KMS-11 (cell line): Measurements from ENCODE around the gene CPZ.

Experiments used
- H2AFZ ChIP-seq: fragments of 200-600 bp; sonication (generic); 2 replicates; pipeline ENCODE4 v1.6.1; 2016; ENCODE audit warnings: antibody characterized with exemption, mixed run types, low read depth
- H3K27ac ChIP-seq: fragments of 200-600 bp; sonication (generic); 2 replicates; pipeline ENCODE4 v1.6.1; 2016; ENCODE audit warnings: mild to moderate bottlenecking, mixed run types
- H3K27me3 ChIP-seq: fragments of 200-600 bp; sonication (generic); 2 replicates; pipeline ENCODE4 v1.6.1; 2017; ENCODE audit warnings: mild to moderate bottlenecking, low read depth, mixed run types, moderate library complexity; ENCODE audit not compliant: insufficient read depth
- H3K36me3 ChIP-seq: fragments of 200-600 bp; sonication (generic); 2 replicates; pipeline ENCODE4 v1.6.1; 2017; ENCODE audit warnings: mild to moderate bottlenecking, mixed run types; ENCODE audit not compliant: insufficient read depth
- H3K4me1 ChIP-seq: fragments of 200-600 bp; sonication (generic); 2 replicates; pipeline ENCODE4 v1.6.1; 2016; ENCODE audit warnings: mild to moderate bottlenecking, low read depth, mixed run types; ENCODE audit not compliant: poor library complexity, severe bottlenecking
- H3K4me2 ChIP-seq: fragments of 200-600 bp; sonication (generic); 2 replicates; pipeline ENCODE4 v1.7.0; 2016; ENCODE audit warnings: mild to moderate bottlenecking, mixed run types
- H3K4me3 ChIP-seq: fragments of 200-600 bp; sonication (generic); IDR thresholded peaks from 2 replicates; pipeline ENCODE4 v1.6.1; 2017; ENCODE audit warnings: low read depth, low read length, mixed read lengths; ENCODE audit not compliant: insufficient read depth
- H3K79me2 ChIP-seq: fragments of 200-600 bp; sonication (generic); 2 replicates; pipeline ENCODE4 v1.6.1; 2016; ENCODE audit warnings: low read depth, mixed run types; ENCODE audit not compliant: insufficient read depth
- H3K9ac ChIP-seq: fragments of 200-600 bp; sonication (generic); 2 replicates; pipeline ENCODE4 v1.6.1; 2016; ENCODE audit warnings: mild to moderate bottlenecking, mixed run types
- H4K20me1 ChIP-seq: fragments of 200-600 bp; sonication (generic); 2 replicates; pipeline ENCODE4 v1.6.1; 2016; ENCODE audit warnings: mild to moderate bottlenecking, mixed run types; ENCODE audit not compliant: insufficient read depth
- TF ChIP-seq, protein P1 (sequence below): fragments of 200-600 bp; sonication (generic); conservative IDR thresholded peaks from 2 replicates; pipeline ENCODE4 v1.6.1; 2017; ENCODE audit warnings: low read depth, mild to moderate bottlenecking, antibody characterized with exemption, low read length, moderate library complexity, mixed read lengths

Gene CPZ

DNA sequence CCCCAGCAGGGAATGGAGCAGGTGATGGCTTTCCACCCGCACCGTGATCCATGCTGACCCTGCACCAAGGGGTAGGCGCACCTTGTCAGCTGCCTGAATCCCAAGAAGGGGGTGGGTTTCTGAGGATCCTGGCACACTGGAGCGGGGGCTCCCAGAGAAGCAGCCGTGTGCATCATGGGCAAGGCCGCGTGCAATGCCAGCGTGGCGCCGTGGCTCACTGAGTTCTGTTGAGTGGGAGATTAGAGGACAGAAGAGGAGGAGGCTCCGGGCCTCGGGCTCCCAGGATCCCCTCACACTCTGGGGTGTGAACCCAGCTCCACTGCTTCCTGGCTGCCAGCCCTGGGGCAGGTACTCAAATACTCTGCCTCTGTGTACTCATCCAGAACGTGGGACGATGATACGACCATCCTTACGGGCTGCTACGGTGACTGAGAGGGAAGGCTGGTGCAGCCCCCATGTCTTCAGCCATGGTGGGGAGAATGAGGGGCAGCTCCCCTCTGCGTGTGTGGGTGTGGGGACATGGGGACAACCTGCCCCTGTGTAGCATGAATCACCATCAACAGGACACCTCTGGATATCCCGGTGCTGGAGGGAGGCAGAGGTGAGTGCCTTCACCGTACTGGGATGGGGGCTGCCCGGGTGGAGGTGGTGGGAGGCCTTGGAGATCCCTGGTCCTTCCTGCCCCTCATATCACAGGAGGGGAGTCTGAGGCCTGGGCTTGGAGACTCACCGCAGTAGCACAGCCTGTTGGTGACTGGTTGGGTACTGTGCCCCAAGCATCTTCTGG lies 52.6 kb downstream of the CPZ start:
- no peak overlapping the region for H2AFZ ChIP-seq
- no peaks in the 10 kb centered on the region for H3K36me3 ChIP-seq
- H3K4me2 ChIP-seq, result no peak overlapping the region
- no peak overlapping the region for H3K9ac ChIP-seq
- H3K4me3 ChIP-seq, result no peak overlapping the region
- no peak overlapping the region for H3K27ac ChIP-seq
- H4K20me1 ChIP-seq, result no peaks in the 10 kb centered on the region
- H3K27me3 ChIP-seq, result no peaks in the 10 kb centered on the region; the same call in 1 of the 2 replicates
- H3K79me2 ChIP-seq, result no peaks in the 10 kb centered on the region
- H3K4me1 ChIP-seq, result no peaks in the 10 kb centered on the region
- TF ChIP-seq, protein P1, sequence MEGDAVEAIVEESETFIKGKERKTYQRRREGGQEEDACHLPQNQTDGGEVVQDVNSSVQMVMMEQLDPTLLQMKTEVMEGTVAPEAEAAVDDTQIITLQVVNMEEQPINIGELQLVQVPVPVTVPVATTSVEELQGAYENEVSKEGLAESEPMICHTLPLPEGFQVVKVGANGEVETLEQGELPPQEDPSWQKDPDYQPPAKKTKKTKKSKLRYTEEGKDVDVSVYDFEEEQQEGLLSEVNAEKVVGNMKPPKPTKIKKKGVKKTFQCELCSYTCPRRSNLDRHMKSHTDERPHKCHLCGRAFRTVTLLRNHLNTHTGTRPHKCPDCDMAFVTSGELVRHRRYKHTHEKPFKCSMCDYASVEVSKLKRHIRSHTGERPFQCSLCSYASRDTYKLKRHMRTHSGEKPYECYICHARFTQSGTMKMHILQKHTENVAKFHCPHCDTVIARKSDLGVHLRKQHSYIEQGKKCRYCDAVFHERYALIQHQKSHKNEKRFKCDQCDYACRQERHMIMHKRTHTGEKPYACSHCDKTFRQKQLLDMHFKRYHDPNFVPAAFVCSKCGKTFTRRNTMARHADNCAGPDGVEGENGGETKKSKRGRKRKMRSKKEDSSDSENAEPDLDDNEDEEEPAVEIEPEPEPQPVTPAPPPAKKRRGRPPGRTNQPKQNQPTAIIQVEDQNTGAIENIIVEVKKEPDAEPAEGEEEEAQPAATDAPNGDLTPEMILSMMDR, result no peak

DNA sequence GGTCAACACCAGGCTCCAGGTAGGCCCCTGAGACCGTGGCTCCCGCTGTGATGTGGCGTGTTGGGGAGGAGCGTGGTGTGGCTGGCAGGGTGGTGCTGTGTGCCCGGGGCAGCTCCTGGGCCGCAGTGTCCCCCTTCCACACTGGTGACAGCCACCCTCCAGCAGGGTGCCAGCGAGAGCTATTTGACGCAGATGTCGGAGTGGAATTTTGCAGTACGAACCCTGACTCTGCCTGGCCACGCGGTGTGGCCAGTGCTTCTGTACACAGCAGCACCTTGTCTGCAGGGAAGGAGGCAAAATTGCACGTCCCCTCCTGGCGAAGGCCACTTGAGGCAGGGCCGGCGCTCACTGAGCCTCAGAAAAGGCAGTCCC lies 53.2 kb downstream of the CPZ start:
- no peaks in the 10 kb centered on the region for H3K36me3 ChIP-seq

DNA sequence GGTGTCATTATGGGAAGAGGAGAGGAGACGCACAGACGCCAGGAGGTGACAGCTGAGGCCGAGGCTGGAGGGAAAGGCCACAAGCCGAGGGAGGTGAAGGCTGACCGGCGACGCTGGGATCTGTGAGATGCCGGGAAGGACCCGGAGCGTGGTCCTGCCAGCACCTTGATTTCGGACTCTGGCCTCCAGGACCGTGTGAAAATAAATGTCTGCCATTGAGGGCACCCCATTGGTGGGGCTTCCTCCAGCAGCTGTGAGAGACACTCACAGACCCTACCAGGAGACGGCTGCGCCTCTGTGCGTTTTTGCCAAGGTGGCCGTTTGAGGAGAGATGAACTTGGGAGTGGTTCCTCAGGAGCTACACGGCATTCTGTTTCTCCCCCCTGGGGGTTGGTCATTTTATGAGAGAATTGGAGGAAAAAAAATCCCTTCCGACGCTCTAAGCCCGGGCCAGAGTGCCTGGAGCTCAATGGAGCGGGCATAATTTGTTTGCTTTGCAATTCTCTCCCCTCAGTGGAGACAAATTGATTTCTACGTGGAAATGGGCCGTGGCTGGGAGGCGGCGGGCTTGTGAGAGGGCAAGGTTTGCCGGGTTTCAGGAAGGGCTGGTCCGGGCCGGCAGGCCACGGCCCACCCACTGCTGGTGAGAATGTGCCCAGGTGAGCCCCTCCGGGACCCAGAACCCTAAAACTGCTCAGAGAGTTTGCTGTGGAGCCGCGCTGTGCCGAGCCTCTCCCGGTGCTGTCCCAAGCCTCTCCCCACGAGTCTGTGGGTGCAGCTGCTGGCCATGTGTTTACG lies 53.9 kb downstream of the CPZ start:
- TF ChIP-seq, protein P1, result no peak
- Histone ChIP-seq H3K79me2 (no peaks in the 10 kb centered on the region), H4K20me1 (no peaks in the 10 kb centered on the region), H3K27me3 (no peaks in the 10 kb centered on the region; the same call in 1 of the 2 replicates), H3K36me3 (no peaks in the 10 kb centered on the region), H3K27ac (no peak overlapping the region), H3K4me1 (no peaks in the 10 kb centered on the region), H3K4me3 (no peak overlapping the region), H3K4me2 (no peak overlapping the region), H3K9ac (no peak overlapping the region), H2AFZ (no peak overlapping the region)

More for the DNA sequence above, 53.2 kb downstream of the CPZ start:
- Histone ChIP-seq H3K4me3 (no peak overlapping the region), H3K79me2 (no peaks in the 10 kb centered on the region), H3K9ac (no peak overlapping the region), H3K27me3 (no peaks in the 10 kb centered on the region; the same call in 1 of the 2 replicates), H3K4me1 (no peaks in the 10 kb centered on the region), H2AFZ (no peak overlapping the region), H3K27ac (no peak overlapping the region), H4K20me1 (no peaks in the 10 kb centered on the region), H3K4me2 (no peak overlapping the region)
- TF ChIP-seq, protein P1, result no peak

DNA sequence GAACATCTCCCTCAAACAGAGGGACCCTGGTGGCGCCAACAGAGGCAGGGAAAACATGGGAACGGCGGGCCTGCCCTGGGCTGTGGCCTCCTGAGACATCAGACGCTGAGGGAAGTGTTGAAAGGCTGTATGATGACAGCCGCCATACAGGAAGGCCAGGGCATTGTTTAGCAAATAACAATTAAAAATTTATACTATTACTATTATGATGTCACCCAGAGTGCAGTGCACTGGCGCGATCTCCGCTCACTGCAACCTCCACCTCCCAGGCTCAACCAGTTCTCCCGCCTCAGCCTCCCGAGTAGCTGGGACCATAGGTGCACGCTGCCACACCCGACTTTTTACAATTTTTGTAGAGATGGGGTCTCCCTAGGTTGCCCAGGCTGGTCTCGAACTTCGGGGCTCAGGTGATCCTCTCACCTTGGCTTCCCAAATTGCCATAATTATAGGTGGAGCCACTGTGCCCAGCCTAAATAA lies 54.6 kb downstream of the CPZ start:
- no peaks in the 10 kb centered on the region for H3K36me3 ChIP-seq
- H3K79me2 ChIP-seq, result no peaks in the 10 kb centered on the region
- H2AFZ ChIP-seq, result no peak overlapping the region
- H3K4me3 ChIP-seq, result no peak overlapping the region
- no peaks in the 10 kb centered on the region for H3K4me1 ChIP-seq
- H3K27me3 ChIP-seq, result no peaks in the 10 kb centered on the region; the same call in 1 of the 2 replicates
- no peak overlapping the region for H3K27ac ChIP-seq
- TF ChIP-seq, protein P1, result no peak
- H3K9ac ChIP-seq, result no peak overlapping the region
- no peak overlapping the region for H3K4me2 ChIP-seq
- H4K20me1 ChIP-seq, result no peaks in the 10 kb centered on the region
